GM21619 (cell line): ENCODE results near the gene PLEKHG4.

Experiments
- ATAC-seq: cut with Tn5 transposase; IDR thresholded peaks from one replicate; pipeline ENCODE4 v1.9.1; 2021; ENCODE audit not compliant: unreplicated experiment

The PLEKHG4 gene

DNA sequence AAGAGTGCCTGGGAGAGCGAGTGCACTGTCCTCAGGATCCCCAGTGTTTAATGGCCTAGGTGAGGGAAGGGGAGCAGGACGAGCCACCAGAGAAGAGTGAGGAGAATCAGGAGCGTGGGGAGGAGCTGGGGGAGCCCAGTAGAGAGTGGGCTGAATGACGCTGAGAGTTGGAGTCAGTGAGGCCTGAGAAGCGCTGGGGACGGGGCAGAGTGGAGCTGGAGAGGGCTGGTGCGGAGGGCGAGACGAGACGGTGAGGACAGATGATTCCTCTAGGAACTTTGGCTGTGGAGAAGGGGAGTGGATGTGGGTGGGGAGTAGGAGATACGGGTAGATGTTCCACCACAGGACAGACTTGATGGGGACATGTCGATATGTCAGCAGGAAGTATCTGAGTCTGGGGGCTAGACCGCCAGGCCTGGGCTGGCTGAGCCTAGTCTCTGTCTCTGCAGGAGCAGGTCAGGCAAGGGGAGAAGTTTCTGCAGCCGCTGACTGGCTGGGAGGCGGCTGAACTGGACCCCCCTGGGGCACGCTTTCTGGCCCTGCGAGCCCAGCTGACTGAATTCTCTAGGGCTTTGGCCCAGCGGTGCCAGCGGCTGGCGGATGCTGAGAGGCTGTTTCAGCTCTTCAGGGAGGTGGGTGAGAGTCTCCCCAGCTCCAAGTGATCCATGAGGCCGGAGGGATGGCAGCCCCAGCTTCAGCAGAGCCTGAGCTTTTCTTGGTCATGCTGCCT lies 4.7 kb downstream of the PLEKHG4 start:
- ATAC-seq: no peak

DNA sequence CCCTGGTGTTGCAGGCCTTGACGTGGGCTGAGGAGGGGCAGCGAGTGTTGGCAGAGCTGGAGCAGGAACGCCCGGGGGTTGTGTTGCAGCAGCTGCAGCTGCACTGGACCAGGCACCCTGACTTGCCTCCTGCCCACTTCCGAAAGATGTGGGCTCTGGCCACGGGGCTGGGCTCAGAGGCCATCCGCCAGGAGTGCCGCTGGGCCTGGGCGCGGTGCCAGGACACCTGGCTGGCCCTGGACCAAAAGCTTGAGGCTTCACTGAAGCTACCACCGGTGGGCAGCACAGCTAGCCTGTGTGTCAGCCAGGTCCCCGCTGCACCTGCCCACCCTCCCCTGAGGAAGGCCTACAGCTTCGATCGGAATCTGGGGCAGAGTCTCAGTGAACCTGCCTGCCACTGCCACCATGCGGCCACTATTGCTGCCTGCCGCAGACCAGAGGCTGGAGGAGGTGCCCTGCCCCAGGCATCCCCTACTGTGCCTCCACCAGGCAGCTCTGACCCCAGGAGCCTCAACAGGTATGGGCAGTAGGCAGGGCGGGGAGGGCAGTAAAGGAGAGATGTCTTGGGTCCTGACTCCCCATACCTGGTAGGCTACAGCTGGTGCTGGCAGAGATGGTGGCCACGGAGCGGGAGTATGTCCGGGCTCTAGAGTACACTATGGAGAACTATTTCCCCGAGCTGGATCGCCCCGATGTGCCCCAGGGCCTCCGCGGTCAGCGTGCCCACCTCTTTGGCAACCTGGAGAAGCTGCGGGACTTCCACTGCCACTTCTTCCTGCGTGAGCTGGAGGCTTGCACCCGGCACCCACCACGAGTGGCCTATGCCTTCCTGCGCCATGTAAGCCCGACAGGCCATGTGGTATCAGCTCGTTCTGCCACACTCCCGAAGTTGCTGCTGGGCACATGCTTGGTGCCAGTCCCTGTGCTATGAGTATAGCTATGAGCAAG lies 5.6 kb downstream of the PLEKHG4 start:
- ATAC-seq: no peak

DNA sequence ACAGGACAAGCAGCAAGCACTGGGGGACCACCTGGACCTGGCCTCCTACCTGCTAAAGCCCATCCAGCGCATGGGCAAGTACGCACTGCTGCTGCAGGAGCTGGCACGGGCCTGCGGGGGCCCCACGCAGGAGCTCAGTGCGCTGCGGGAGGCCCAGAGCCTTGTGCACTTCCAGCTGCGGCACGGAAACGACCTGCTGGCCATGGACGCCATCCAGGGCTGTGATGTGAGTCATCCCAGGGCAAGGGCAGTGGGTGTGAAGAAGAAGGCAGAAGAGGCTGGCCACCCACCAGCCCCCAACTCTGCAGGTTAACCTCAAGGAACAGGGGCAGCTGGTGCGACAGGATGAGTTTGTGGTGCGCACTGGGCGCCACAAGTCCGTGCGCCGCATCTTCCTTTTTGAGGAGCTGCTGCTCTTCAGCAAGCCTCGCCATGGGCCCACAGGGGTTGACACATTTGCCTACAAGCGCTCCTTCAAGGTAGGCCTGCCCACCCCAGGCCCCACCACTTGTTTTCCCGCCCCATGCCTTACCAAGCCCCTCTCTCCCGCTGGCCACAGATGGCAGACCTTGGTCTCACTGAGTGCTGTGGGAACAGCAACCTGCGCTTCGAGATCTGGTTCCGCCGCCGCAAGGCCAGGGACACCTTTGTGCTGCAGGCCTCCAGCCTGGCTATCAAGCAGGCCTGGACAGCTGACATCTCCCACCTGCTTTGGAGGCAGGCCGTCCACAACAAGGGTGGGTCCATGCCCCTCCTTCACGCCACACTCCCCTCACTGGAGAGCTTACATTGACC lies 7.3 kb downstream of the PLEKHG4 start:
- no peak for ATAC-seq

DNA sequence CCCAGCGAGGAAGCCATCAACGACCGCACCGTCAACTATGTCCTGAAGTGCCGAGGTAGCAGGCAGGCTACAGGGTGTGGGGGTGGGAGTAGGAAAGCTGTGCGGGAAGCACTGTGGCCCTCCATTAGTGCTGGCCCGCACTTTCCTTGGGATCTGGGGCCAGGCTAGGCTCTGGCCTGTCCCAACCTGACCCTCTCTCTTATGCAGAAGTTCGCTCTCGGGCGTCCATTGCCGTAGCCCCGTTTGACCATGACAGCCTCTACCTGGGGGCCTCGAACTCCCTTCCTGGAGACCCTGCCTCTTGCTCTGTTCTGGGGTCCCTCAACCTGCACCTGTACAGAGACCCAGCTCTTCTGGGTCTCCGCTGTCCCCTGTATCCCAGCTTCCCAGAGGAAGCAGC lies 8.6 kb downstream of the PLEKHG4 start:
- ATAC-seq: no peak

DNA sequence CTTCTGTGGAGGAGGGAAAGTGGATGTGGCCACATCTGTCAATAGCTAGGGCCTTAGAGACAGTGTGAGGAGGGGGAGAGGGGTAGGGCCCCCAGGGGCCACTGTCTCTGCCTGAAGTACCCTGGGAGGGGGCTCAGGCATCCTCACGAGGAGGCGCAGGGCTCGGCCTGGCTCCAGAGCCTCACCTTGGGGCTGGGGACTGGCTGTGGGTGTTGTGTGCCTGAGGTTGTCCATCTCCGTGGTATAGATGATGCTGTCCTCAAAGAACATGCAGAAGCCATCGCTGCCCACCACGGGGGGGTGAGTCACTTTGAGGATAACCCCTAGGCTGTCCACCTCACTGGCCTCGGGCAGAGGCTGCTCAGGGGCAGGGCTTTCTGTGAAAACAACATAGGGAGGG lies 12.1 kb downstream of the PLEKHG4 start:
- no peak for ATAC-seq

DNA sequence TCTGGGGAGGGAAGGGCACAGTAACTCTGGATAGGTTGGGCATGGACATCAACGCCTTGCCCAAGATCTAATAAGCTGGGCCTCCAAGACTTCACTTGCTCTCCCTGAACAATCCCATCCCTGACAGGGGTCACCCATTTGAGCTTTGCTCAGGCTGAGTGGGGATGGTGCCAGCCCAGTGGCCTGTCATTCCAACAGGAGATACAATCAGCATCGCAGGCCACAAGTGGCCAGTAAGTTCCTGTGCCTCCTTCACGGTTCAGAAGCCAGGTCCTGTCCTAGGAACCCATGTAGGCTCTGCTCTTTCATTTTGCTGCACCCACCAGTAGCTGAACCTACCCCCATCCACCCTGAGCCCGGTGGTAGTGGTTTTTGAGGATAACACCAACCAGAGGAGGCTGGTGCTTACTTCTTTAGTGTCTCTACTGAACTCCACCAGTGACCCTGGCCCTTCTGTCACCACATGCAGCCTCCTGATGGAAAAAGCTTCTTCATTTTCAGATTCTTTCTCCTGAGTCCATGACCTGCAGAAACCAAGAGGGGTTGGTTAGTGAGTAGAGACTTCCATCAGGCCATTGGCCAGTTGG lies 14.9 kb downstream of the PLEKHG4 start:
- no peak for ATAC-seq

DNA sequence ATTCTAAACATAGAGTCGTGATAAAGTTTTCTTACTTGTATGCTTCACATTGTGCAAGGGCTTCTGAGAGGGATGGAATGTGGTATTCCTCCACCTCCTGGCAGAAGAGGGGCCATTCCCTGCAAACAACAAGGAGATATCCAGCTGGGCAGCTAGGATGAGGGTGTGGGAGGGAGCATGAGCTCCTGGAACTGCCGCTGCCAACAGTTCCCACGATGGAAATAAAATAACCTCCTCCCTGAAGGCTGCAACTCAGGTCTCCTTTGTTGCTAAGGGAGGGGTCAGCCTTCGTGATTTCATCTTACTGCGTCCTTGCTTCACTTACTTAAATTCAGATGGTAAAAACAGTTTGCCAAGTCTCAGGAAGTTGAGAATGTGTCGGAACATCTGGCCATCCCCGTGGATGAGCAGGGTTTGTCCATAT lies 15.6 kb downstream of the PLEKHG4 start:
- ATAC-seq: no peak

DNA sequence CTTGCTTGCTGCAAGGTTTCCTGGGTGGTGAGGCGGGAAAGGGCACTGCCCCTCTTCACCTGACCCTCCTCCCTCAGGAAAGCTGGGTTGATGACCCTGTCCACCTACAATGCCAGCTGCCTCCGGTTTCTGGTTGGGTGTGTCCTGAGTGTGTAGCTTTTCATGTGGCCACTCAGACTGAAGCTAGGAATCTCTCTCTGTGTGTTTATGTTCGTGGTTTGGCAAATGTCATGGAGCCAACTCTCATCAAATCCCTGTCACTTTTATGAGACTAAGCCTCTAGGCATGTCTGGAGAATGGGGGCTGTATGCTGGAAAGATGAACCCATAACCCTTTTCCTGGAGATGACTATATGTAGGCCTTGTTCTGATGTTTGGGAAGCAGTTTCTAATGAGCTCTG lies 17.1 kb downstream of the PLEKHG4 start:
- ATAC-seq: no peak

DNA sequence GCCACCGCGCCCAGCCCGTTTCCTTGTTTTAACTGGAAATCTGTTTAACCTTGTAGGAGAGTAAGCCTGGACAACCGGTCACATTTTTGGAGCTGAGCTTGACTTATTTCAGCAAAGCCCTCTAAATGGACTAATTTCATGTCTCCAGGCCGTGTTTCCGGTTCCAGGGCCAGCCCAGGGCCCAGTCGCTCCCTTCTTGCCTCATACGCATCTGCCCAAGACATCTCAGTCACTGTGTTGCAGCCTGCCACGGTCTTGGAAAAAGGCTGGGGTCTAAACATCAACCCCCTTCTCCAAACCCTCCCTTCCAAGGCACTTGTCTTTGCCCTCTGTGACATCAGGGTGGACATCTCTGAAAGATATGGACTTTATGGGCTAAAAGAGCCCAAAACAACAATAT lies 18.9 kb downstream of the PLEKHG4 start:
- no peak for ATAC-seq

DNA sequence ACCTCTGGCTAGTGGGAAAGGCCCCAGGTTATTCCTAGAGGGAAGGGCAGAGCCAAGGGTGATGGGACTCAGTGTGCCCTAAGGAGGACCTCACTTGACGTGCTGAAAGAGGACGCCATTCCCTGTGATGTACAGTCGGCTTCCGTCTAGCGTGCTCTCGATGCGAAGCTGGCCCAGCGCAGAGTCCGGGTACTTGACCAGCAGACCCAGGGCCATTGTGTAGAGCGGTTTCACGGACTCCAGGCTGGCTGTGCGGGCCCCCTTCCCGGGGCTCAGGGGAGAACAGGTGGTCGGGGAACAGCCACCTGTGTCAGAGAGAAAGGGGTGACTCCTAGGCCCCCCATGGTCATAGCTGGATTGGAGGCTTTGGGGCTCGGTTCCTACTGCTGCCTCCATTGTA lies 19.9 kb downstream of the PLEKHG4 start:
- ATAC-seq: no peak

DNA sequence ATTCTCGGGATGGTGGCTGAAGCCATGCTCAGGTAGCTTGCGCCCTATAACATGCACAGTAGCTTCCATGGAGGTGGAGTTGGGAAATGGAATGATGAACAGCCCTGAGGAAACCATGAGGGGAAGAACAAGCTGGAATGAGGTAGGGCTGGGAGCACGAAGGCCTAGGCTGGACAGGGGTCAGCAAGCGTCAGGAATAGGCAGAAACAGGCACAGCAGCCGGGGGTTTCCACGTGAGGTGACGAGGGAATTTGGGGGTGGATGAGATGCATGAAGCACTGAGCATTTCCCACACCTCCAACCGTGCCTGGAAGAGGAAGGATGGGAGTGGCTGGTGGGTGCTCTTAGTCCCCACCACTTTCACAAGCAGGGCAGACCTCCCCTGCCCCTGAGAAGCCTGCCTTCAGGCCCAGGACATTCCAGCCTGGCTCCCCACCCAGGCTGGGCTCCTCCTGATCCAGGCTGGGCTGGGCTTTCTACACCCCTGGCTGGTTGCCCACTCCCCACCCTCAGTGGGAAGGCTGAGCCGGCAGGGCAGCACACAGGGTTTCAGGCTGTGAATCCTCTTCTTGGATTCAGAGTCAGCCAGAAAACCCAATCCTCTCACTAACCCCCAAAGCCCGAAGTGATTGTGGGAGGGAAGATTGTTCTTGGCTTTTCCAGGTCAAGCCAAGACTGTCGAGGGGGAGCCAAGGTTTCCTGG lies 21.9 kb downstream of the PLEKHG4 start:
- ATAC-seq: no peak

DNA sequence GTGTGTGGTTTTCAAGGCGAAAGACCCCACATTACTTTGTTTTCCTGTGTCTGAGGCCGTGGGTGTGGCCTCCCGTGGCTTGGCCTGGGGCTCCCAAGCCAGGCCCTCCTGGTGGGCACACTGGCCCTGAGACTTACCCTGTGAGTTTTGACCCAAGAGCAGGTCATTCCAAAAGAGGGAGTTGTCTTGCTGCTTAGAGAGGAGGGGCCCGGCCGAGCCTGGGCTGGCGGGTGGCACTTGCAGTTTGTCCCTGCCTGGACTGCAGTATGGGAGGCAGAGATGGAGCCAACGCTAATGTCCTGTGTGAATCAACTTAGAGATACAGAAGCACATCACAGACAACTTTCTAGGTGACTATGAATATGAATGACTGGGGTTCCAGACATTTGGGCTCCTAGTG lies 22.7 kb downstream of the PLEKHG4 start:
- no peak for ATAC-seq

DNA sequence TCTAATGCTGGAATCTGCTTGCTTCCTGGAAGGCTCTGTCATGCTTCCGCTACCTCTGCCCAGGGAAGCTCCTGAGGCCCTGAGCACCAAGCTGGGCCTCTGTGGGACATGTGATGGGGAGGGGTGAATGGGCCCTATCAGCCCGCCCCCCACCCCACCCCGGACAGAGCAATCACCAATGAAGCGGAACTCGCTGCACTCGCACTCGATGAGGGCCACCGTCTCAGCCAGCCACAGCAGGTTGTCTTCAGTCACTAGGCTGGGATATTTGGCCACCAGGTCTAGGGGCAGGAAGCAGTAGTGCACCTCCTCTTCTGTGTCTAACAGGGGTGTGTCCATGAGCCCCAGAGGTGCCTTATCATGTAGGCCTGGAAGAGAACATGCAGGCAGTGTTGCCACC lies 23.6 kb downstream of the PLEKHG4 start:
- no peak for ATAC-seq

DNA sequence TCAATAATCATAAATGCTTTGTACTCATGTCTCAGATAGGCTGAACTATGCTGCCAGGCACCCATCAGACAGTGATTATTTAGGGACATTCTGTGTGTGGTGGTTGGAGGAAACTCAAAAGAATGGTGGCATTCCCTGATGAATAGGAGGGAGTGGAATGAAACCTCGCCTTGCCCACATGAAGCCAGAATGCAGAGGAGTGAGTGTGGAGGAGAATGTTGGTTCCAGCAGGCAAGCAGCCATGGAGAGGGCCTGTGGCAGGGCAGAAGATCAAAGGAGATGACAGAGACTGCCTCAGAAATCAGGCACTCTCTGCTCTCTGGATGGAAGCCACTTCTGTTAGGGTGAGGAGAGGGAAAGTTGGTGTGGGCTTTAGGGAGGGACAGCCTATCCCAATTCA lies 24.7 kb downstream of the PLEKHG4 start:
- no peak for ATAC-seq

DNA sequence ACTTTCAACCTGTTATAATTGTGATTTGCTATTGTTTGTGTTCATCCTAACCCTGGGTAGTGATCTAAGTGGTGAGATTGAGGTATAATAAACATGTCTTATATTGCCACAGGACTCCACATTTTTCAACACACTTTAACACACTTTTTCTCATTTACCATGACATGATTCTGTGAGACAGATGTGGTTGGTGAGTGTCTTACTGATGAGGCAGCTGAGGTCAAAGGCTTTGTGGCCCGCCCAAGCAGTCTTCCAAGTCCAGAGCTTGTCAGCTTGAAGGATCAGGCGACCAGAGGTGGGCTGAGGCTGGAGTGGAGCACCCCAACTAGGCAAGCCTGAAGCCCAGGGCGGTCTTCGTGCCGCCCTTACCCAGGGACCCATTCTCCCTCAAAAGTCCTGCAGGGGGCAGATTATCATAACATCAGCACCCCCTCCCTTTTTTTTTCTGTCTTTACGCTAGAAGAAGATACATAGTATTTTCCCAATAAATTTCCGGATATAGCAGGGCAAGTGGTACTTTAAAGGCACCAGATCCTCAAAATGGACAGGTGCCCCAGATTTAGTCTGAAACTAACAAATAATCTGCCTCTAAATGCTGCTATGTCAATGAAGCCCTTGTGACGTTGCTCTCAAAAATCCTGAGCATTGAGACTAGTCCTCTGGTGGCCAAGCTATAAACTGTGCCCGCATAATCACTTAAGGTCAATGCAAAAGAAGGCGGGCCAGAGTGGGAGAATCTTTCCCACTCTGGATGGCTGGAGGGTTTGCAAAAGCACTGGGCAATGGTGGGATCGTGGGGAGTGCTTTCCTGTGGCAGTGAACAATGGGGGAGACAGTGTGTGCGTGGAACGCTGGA lies 26.1 kb downstream of the PLEKHG4 start:
- no peak for ATAC-seq

DNA sequence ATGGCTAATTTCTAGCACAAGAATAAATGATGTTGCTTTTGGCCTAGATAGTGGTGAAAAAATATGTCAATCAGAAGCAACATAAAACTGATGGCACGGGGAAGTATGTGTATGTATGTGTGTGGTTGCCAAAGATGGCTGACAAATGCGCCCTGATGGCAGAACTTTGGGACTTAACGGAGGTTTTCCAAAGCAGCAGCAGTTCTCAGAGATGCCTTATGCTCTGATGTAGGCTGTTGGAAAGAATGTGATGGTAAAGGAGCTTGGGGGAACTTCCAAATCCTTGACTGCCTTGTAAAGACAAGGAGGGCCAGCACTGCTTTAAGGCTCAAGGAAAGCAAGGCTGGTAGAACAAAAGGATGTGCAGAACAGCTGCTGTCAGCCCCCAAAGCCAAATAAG lies 31.2 kb downstream of the PLEKHG4 start:
- ATAC-seq: no peak

DNA sequence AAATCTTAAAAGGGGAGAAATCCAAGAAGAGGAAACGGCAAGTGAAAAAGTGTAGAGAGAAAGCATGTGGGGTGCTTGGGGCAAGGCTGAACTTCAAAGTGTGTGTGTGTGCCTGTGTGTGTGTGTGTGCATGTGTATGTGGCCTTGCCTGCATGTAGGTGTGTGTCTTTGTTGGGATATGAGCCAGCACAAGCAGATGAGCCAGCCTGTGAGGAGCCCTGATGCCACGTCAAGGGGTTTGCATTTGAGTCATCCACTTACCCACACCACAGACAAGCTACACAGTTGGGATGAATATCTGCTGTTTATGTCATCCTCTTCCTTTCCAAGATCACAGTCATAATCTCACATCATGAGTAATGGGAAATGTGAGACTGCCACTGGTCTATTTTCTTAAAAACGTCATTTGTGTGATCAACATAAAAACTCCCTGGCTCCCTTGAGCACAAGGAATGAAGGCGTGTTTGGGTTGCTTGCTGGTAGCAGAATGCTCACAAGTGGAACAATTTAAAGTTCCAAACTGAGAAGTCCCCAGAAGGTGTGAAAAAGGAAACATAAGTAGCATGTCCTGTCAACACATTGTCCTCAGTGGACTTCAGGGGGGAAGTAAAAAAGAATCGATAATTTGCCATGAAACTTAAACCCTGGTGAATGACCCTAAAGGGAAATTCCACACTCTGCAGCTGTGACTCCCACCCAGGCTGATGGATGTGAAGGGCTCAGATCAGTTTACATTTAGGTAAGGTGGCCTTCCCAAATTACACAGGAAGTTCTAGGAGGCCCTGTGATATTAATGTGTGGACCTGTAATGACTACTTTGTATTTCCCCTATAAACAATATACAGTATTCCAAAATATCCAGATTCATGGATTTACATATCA lies 32.5 kb downstream of the PLEKHG4 start:
- ATAC-seq: peak; percentile 82

DNA sequence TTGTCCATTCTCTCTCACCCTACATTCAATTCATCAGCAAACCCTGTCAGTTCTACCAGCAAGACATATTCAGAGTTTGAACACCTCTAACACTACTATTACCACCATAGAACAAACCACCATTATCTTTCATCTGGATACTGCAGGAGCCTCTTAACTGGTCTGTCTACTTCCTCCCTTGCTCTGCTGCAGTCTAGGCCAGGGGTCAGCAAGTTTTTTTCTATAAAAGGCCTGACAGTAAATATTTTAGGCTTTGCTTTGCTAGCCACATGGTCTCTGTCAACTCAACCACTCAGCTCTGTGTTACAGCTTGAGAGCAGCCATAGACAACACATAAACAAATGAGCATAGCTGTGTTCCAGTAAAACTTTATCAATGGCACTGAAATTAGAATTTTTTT lies 33.4 kb downstream of the PLEKHG4 start:
- no peak for ATAC-seq

DNA sequence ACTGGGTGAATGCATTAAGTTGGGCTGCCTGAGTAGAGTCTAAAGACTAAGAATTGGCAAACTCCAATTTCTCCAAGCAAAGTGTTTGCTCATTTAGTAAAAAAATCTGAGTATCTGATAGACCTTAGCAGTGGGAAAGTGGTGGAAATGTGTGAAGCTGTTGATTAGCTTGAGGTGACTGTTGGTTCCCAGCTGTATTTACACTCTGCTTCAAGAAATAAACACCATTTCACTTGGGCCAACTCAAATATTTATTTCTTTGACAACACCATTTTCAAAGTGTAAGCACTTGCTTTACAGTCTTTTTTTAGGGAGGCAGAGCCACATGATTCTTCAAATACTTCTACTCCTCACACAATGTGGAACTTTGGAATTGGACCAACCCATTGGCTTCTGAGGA lies 38.5 kb downstream of the PLEKHG4 start:
- ATAC-seq: no peak
